Stimulated activated naive CD8-positive, alpha-beta T cell treated with anti-CD3 and anti-CD28 coated beads, Interleukin-15, amount 100 ng/mL, for 72 hours (primary cell): ENCODE measurements around the gene SPG11.
"Not testable (repeated sequence)": the region's sequence is repeated elsewhere in the genome, so short reads cannot be mapped to it uniquely, and the experiment has no call there.

Experiments
- ATAC-seq: fragments of 150-1000 bp; cut with Tn5 transposase; 2 replicates; pipeline ENCODE4 v1.10.0; 2021; ENCODE audit warnings: mild to moderate bottlenecking, moderate library complexity
- DNase-seq, 2 donors: peaks; one replicate each; pipeline ENCODE4 v3.0.0; 2021 to 2022
- H3K27ac Mint-ChIP-seq, 2 donors: one replicate each; pipeline ENCODE4 v1.8.0; 2022; ENCODE audit warnings: mild to moderate bottlenecking in 2 of 2, mixed read lengths in 2 of 2, moderate library complexity in 2 of 2
- H3K27me3 Mint-ChIP-seq: one replicate; pipeline ENCODE4 v1.8.0; 2022; ENCODE audit warnings: mixed read lengths
- H3K4me1 Mint-ChIP-seq: one replicate; pipeline ENCODE4 v1.8.0; 2022; ENCODE audit warnings: mild to moderate bottlenecking, mixed read lengths
- H3K4me3 Mint-ChIP-seq, 2 donors: one replicate each; pipeline ENCODE4 v1.8.0; 2022; ENCODE audit warnings: mild to moderate bottlenecking in 2 of 2, mixed read lengths in 2 of 2, moderate library complexity in 1 of 2
- H3K9me3 Mint-ChIP-seq, 2 donors: one replicate each; pipeline ENCODE4 v1.8.0; 2022; ENCODE audit warnings: mixed read lengths in 2 of 2

SPG11 gene

GRCh38 chr15:44568338-44568737 lies 95.1 kb downstream of the SPG11 start:
- no peak overlapping the region for H3K4me3 Mint-ChIP-seq
- DNase-seq, result no peak
- no peaks in the 10 kb centered on the region for H3K27me3 Mint-ChIP-seq
- peaks cover 6 to 13% of the 10 kb centered on the region in 2 donors for H3K9me3 Mint-ChIP-seq
- ATAC-seq, result no peak
- H3K27ac Mint-ChIP-seq, result peak overlapping the region; percentile 16 to 27
- no peaks in the 10 kb centered on the region for H3K4me1 Mint-ChIP-seq

- no peak overlapping the region for H3K27ac Mint-ChIP-seq
- peaks cover 6 to 13% of the 10 kb centered on the region in 2 donors for H3K9me3 Mint-ChIP-seq
- no peak overlapping the region for H3K4me3 Mint-ChIP-seq
- no peaks in the 10 kb centered on the region for H3K27me3 Mint-ChIP-seq
- no peaks in the 10 kb centered on the region for H3K4me1 Mint-ChIP-seq
- DNase-seq (no peak), ATAC-seq (no peak)
Observed at GRCh38 chr15:44566155-44566540, 97.3 kb downstream of the SPG11 start.

GRCh38 chr15:44565387-44566154 lies 97.9 kb downstream of the SPG11 start:
- Mint-ChIP-seq H3K4me1 (peaks cover 5% of the 10 kb centered on the region), H3K4me3 (no peak overlapping the region), H3K27ac (no peak overlapping the region), H3K27me3 (no peaks in the 10 kb centered on the region), H3K9me3 (peaks cover 6 to 13% of the 10 kb centered on the region in 2 donors)
- DNase-seq, result no peak
- no peak for ATAC-seq

- Mint-ChIP-seq H3K4me1 (peaks cover 26% of the 10 kb centered on the region), H3K27ac (peak overlapping the region; percentile 54 to 63), H3K9me3 (peaks cover 6 to 12% of the 10 kb centered on the region in 2 donors)
- ATAC-seq, H3K4me3 Mint-ChIP-seq, DNase-seq, H3K27me3 Mint-ChIP-seq: not testable (repeated sequence)
Observed at GRCh38 chr15:44560926-44561325, 102.5 kb downstream of the SPG11 start.

GRCh38 chr15:44554934-44555723 lies 108.3 kb downstream of the SPG11 start:
- Mint-ChIP-seq H3K27me3 (no peaks in the 10 kb centered on the region), H3K4me3 (no peak overlapping the region), H3K4me1 (peaks cover 26% of the 10 kb centered on the region), H3K27ac (peak overlapping the region; percentile 27 to 67), H3K9me3 (no peaks in the 10 kb centered on the region)
- DNase-seq (no peak), ATAC-seq (no peak)

GRCh38 chr15:44550734-44551133 lies 112.7 kb downstream of the SPG11 start:
- Mint-ChIP-seq H3K27ac (peak overlapping the region in 1 of 2 donors; percentile 11), H3K4me1 (peaks cover 37% of the 10 kb centered on the region), H3K4me3 (no peak overlapping the region), H3K27me3 (no peaks in the 10 kb centered on the region), H3K9me3 (no peaks in the 10 kb centered on the region)
- DNase-seq (no peak), ATAC-seq (no peak)

- DNase-seq (peak in 1 of 2 donors; percentile 4), ATAC-seq (no peak)
- no peak overlapping the region for H3K4me3 Mint-ChIP-seq
- peaks cover 37% of the 10 kb centered on the region for H3K4me1 Mint-ChIP-seq
- H3K27ac Mint-ChIP-seq, result peak overlapping the region in 1 of 2 donors; percentile 11
- no peaks in the 10 kb centered on the region for H3K9me3 Mint-ChIP-seq
- no peaks in the 10 kb centered on the region for H3K27me3 Mint-ChIP-seq
Observed at GRCh38 chr15:44550256-44550655, 113.2 kb downstream of the SPG11 start.

GRCh38 chr15:44549152-44549551 lies 114.3 kb downstream of the SPG11 start:
- not testable (repeated sequence) for H3K27ac Mint-ChIP-seq, ATAC-seq, DNase-seq, H3K27me3 Mint-ChIP-seq, H3K4me3 Mint-ChIP-seq, H3K9me3 Mint-ChIP-seq
- H3K4me1 Mint-ChIP-seq, result peaks cover 35% of the 10 kb centered on the region

GRCh38 chr15:44545913-44546802 lies 117.3 kb downstream of the SPG11 start:
- DNase-seq, result peak; percentile 63 to 80

GRCh38 chr15:44544745-44545144 lies 118.7 kb downstream of the SPG11 start:
- not testable (repeated sequence) for DNase-seq, H3K9me3 Mint-ChIP-seq, H3K27ac Mint-ChIP-seq, H3K27me3 Mint-ChIP-seq, ATAC-seq
- peaks cover 76% of the 10 kb centered on the region for H3K4me1 Mint-ChIP-seq
- peak overlapping the region; percentile 54 to 55 for H3K4me3 Mint-ChIP-seq

More at GRCh38 chr15:44545913-44546802, 117.3 kb downstream of the SPG11 start:
- Mint-ChIP-seq H3K9me3 (peaks cover 0 to 7% of the 10 kb centered on the region in 2 donors), H3K4me1 (peaks cover 63% of the 10 kb centered on the region), H3K27ac (peak overlapping the region; percentile 49 to 86), H3K4me3 (peak overlapping the region; percentile 55 to 63), H3K27me3 (no peaks in the 10 kb centered on the region)
- peak; percentile 98 for ATAC-seq

GRCh38 chr15:44542596-44542995 lies 120.9 kb downstream of the SPG11 start:
- Mint-ChIP-seq H3K27me3 (no peaks in the 10 kb centered on the region), H3K4me3 (no peak overlapping the region), H3K4me1 (peaks cover 75% of the 10 kb centered on the region), H3K9me3 (peaks cover 0 to 7% of the 10 kb centered on the region in 2 donors), H3K27ac (no peak overlapping the region)
- ATAC-seq (no peak), DNase-seq (no peak)

- Mint-ChIP-seq H3K9me3 (peaks cover 0 to 7% of the 10 kb centered on the region in 2 donors), H3K27ac (peak overlapping the region in 1 of 2 donors; percentile 71), H3K4me3 (peak overlapping the region in 1 of 2 donors; percentile 35), H3K4me1 (peaks cover 68% of the 10 kb centered on the region), H3K27me3 (no peaks in the 10 kb centered on the region)
- ATAC-seq, result no peak
- no peak for DNase-seq
Observed at GRCh38 chr15:44541282-44541958, 122.0 kb downstream of the SPG11 start.

GRCh38 chr15:44537735-44538240 lies 125.7 kb downstream of the SPG11 start:
- DNase-seq (peak in 1 of 2 donors; percentile 31), ATAC-seq (no peak)
- H3K27me3 Mint-ChIP-seq, result no peaks in the 10 kb centered on the region
- H3K27ac Mint-ChIP-seq, result peak overlapping the region; percentile 97 to 99
- H3K9me3 Mint-ChIP-seq, result no peaks in the 10 kb centered on the region
- peak overlapping the region; percentile 88 to 97 for H3K4me3 Mint-ChIP-seq
- peaks cover 55% of the 10 kb centered on the region for H3K4me1 Mint-ChIP-seq

- Mint-ChIP-seq H3K9me3 (no peaks in the 10 kb centered on the region), H3K27ac (peak within 1 kb of the TSS; percentile 97 to 99), H3K27me3 (no peaks in the 10 kb centered on the region), H3K4me3 (peak within 1 kb of the TSS; percentile 88 to 97), H3K4me1 (peaks cover 48% of the 10 kb centered on the region)
- peak; percentile 95 to 96 for DNase-seq
- peak; percentile 96 for ATAC-seq
Observed at GRCh38 chr15:44536962-44537734, 126.3 kb downstream of the SPG11 start, which contains the start of gene EIF3J. Gene EIF3J, plus strand, starts transcription at chr15:44537147. Its CDS starts 48 bp downstream, at chr15:44537195.
